ENCODE data around the gene ZFTA. TPM values are rescaled to one million over a fixed set of nuclear protein-coding genes. Genes with fewer than 3 reads are reported as not detected.

Gene ZFTA
- total and polyA plus RNA-seq, 2 experiments from 2014 or later, result 8.3 to 36.6 TPM

DNA sequence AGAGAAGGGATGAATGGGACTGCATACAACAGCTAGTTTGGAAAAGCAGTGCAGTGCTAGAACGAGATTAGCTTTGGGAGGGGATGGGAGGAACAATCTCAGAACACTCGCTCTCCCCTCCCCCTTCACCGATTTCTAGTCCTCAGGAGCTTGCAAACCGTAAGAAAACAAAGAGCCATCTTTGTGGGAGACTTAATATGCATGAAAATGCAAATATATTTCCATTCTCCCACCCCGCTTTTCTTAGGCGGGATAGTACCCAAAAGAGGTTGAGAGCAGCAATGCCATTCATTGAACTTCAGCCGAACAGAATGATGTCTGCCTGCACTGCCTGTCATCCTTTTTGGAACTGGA lies 45.8 kb upstream of the ZFTA start:
- Histone ChIP-seq H3K4me1 (ENCODE audit: insufficient read depth) (peaks cover 30% of the 10 kb centered on the region), H3K9me2 (ENCODE audit: insufficient read depth) (no peaks in the 10 kb centered on the region), H3K27ac (ENCODE audit: low read depth) (peak overlapping the region; percentile 86), H3F3A (replicated peaks; ENCODE audit: low read depth) (peaks cover 10% of the 10 kb centered on the region), H3K36me3 (ENCODE audit: insufficient read depth) (peaks cover 15% of the 10 kb centered on the region), H4K20me1 (replicated peaks; ENCODE audit: insufficient read depth) (peaks cover 38% of the 10 kb centered on the region), H2AFZ (no peak overlapping the region), H3K4me2 (peak overlapping the region; percentile 89), H3K79me2 (replicated peaks; ENCODE audit: insufficient read depth) (peaks cover 48% of the 10 kb centered on the region), H3K27me3 (ENCODE audit: insufficient read depth) (peaks cover 7% of the 10 kb centered on the region), H3K4me3 (peak overlapping the region; percentile 73)
- Mint-ChIP-seq H3K36me3 (ENCODE audit: low read depth) (peaks cover 50% of the 10 kb centered on the region), H3K27ac (no peak overlapping the region), H3K4me3 (peak overlapping the region; percentile 93), H3K4me1 (peaks cover 36% of the 10 kb centered on the region), H3K27me3 (ENCODE audit: insufficient read depth, low read depth, poor library complexity) (peaks cover 11% of the 10 kb centered on the region), H3K9me3 (no peaks in the 10 kb centered on the region)
- TF ChIP-seq, protein P1, sequence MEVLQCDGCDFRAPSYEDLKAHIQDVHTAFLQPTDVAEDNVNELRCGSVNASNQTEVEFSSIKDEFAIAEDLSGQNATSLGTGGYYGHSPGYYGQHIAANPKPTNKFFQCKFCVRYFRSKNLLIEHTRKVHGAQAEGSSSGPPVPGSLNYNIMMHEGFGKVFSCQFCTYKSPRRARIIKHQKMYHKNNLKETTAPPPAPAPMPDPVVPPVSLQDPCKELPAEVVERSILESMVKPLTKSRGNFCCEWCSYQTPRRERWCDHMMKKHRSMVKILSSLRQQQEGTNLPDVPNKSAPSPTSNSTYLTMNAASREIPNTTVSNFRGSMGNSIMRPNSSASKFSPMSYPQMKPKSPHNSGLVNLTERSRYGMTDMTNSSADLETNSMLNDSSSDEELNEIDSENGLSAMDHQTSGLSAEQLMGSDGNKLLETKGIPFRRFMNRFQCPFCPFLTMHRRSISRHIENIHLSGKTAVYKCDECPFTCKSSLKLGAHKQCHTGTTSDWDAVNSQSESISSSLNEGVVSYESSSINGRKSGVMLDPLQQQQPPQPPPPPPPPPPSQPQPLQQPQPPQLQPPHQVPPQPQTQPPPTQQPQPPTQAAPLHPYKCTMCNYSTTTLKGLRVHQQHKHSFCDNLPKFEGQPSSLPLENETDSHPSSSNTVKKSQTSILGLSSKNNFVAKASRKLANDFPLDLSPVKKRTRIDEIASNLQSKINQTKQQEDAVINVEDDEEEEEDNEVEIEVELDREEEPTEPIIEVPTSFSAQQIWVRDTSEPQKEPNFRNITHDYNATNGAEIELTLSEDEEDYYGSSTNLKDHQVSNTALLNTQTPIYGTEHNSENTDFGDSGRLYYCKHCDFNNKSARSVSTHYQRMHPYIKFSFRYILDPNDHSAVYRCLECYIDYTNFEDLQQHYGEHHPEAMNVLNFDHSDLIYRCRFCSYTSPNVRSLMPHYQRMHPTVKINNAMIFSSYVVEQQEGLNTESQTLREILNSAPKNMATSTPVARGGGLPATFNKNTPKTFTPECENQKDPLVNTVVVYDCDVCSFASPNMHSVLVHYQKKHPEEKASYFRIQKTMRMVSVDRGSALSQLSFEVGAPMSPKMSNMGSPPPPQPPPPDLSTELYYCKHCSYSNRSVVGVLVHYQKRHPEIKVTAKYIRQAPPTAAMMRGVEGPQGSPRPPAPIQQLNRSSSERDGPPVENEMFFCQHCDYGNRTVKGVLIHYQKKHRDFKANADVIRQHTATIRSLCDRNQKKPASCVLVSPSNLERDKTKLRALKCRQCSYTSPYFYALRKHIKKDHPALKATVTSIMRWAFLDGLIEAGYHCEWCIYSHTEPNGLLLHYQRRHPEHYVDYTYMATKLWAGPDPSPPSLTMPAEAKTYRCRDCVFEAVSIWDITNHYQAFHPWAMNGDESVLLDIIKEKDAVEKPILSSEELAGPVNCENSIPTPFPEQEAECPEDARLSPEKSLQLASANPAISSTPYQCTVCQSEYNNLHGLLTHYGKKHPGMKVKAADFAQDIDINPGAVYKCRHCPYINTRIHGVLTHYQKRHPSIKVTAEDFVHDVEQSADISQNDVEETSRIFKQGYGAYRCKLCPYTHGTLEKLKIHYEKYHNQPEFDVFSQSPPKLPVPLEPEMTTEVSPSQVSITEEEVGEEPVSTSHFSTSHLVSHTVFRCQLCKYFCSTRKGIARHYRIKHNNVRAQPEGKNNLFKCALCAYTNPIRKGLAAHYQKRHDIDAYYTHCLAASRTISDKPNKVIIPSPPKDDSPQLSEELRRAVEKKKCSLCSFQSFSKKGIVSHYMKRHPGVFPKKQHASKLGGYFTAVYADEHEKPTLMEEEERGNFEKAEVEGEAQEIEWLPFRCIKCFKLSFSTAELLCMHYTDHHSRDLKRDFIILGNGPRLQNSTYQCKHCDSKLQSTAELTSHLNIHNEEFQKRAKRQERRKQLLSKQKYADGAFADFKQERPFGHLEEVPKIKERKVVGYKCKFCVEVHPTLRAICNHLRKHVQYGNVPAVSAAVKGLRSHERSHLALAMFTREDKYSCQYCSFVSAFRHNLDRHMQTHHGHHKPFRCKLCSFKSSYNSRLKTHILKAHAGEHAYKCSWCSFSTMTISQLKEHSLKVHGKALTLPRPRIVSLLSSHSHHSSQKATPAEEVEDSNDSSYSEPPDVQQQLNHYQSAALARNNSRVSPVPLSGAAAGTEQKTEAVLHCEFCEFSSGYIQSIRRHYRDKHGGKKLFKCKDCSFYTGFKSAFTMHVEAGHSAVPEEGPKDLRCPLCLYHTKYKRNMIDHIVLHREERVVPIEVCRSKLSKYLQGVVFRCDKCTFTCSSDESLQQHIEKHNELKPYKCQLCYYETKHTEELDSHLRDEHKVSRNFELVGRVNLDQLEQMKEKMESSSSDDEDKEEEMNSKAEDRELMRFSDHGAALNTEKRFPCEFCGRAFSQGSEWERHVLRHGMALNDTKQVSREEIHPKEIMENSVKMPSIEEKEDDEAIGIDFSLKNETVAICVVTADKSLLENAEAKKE (CRISPR knock-in tag; IDR thresholded peaks at IDR 0.05), result no peak
- no peak for TF ChIP-seq EZH2phosphoT487 (IDR thresholded peaks at IDR 0.05; ENCODE audit: unreplicated experiment)
- DNase-seq (ENCODE audit: low spot score) (no peak), ATAC-seq (peak; percentile 20)

DNA sequence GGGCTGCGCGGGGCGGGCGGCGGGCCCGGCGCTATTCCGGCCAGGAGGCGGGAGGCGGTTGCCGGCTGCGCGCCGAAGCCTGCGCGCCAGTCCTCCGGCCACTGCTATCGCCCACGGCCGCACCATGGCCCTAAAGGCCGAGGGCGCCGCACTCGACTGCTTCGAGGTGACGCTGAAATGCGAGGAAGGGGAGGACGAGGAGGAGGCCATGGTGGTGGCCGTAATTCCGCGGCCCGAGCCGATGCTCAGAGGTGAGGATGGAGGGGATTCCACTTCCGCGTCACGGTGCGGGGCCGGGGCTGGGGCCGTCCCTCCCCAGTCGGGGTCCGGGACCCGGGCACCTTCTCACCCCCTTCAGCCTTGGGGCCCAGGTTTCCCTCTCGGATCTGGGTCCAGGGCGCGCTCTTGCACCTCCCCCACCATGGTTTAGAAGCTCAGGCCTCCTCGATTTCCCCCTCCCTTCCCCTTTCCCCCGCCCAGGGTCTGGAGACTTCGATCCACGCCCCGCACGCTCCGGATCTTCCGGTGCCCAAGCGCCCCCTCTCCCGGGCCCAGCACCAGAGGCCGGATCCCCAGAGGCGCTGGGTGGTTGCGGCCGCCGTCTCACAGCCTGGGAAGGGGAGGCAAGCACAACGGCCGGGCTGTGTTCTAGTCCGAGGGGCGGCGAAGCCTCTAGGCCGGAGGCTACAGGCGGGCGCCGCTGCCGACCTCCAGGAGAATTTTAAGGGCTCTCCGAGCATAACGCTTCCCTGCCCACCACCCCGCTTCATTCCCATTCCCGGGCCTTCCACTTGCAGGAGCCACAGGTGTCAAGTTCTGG lies 45.2 kb upstream of the ZFTA start:
- peaks cover 38% of the 10 kb centered on the region for H4K20me1 ChIP-seq (replicated peaks; ENCODE audit: insufficient read depth)
- H3K27me3 ChIP-seq (ENCODE audit: insufficient read depth), result peaks cover 7% of the 10 kb centered on the region
- H3K4me2 ChIP-seq, result peak overlapping the region; percentile 89
- H3K36me3 ChIP-seq (ENCODE audit: insufficient read depth), result peaks cover 15% of the 10 kb centered on the region
- H3K4me3 ChIP-seq, result peak overlapping the region; percentile 73
- H3K36me3 Mint-ChIP-seq (ENCODE audit: low read depth), result peaks cover 44% of the 10 kb centered on the region
- peak; percentile 52 for ATAC-seq
- H3K9me2 ChIP-seq (ENCODE audit: insufficient read depth), result no peaks in the 10 kb centered on the region
- peak; percentile 67 for DNase-seq (ENCODE audit: low spot score)
- H3K79me2 ChIP-seq (replicated peaks; ENCODE audit: insufficient read depth), result peaks cover 48% of the 10 kb centered on the region
- H3K9me3 Mint-ChIP-seq, result no peaks in the 10 kb centered on the region
- H3K27ac Mint-ChIP-seq, result no peak overlapping the region
- H3K27me3 Mint-ChIP-seq (ENCODE audit: insufficient read depth, low read depth, poor library complexity), result peaks cover 11% of the 10 kb centered on the region
- H2AFZ ChIP-seq, result 0 out of 2 replicates have a peak overlapping the region, but pooled peaks have one; percentile 43
- peaks cover 36% of the 10 kb centered on the region for H3K4me1 Mint-ChIP-seq
- H3F3A ChIP-seq (replicated peaks; ENCODE audit: low read depth), result peaks cover 10% of the 10 kb centered on the region
- H3K4me3 Mint-ChIP-seq, result peak overlapping the region; percentile 93
- peaks cover 30% of the 10 kb centered on the region for H3K4me1 ChIP-seq (ENCODE audit: insufficient read depth)
- H3K27ac ChIP-seq (ENCODE audit: low read depth), result peak overlapping the region; percentile 86
- no peak; the same call in 1 of the 2 replicates for TF ChIP-seq POLR2AphosphoS5 (IDR thresholded peaks at IDR 0.05; ENCODE audit: low read depth)
- TF ChIP-seq, protein P2, sequence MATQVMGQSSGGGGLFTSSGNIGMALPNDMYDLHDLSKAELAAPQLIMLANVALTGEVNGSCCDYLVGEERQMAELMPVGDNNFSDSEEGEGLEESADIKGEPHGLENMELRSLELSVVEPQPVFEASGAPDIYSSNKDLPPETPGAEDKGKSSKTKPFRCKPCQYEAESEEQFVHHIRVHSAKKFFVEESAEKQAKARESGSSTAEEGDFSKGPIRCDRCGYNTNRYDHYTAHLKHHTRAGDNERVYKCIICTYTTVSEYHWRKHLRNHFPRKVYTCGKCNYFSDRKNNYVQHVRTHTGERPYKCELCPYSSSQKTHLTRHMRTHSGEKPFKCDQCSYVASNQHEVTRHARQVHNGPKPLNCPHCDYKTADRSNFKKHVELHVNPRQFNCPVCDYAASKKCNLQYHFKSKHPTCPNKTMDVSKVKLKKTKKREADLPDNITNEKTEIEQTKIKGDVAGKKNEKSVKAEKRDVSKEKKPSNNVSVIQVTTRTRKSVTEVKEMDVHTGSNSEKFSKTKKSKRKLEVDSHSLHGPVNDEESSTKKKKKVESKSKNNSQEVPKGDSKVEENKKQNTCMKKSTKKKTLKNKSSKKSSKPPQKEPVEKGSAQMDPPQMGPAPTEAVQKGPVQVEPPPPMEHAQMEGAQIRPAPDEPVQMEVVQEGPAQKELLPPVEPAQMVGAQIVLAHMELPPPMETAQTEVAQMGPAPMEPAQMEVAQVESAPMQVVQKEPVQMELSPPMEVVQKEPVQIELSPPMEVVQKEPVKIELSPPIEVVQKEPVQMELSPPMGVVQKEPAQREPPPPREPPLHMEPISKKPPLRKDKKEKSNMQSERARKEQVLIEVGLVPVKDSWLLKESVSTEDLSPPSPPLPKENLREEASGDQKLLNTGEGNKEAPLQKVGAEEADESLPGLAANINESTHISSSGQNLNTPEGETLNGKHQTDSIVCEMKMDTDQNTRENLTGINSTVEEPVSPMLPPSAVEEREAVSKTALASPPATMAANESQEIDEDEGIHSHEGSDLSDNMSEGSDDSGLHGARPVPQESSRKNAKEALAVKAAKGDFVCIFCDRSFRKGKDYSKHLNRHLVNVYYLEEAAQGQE (IDR thresholded peaks at IDR 0.05; ENCODE audit: unreplicated experiment), result no peak
- TF ChIP-seq, protein P3, sequence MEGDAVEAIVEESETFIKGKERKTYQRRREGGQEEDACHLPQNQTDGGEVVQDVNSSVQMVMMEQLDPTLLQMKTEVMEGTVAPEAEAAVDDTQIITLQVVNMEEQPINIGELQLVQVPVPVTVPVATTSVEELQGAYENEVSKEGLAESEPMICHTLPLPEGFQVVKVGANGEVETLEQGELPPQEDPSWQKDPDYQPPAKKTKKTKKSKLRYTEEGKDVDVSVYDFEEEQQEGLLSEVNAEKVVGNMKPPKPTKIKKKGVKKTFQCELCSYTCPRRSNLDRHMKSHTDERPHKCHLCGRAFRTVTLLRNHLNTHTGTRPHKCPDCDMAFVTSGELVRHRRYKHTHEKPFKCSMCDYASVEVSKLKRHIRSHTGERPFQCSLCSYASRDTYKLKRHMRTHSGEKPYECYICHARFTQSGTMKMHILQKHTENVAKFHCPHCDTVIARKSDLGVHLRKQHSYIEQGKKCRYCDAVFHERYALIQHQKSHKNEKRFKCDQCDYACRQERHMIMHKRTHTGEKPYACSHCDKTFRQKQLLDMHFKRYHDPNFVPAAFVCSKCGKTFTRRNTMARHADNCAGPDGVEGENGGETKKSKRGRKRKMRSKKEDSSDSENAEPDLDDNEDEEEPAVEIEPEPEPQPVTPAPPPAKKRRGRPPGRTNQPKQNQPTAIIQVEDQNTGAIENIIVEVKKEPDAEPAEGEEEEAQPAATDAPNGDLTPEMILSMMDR (conservative IDR thresholded peaks at IDR 0.05; ENCODE audit: low read depth in 2 of 2), result no peak
- no peak for TF ChIP-seq ZNF331 (CRISPR knock-in tag; IDR thresholded peaks at IDR 0.05; ENCODE audit: low read depth)
- TF ChIP-seq, protein P4, sequence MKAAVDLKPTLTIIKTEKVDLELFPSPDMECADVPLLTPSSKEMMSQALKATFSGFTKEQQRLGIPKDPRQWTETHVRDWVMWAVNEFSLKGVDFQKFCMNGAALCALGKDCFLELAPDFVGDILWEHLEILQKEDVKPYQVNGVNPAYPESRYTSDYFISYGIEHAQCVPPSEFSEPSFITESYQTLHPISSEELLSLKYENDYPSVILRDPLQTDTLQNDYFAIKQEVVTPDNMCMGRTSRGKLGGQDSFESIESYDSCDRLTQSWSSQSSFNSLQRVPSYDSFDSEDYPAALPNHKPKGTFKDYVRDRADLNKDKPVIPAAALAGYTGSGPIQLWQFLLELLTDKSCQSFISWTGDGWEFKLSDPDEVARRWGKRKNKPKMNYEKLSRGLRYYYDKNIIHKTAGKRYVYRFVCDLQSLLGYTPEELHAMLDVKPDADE (IDR thresholded peaks at IDR 0.05), result no peak

Measured in GM23338 (cell line).